HPDE6-E6E7 (cell line): ENCODE data around the gene TIMM13.

ENCODE experiments used
- DNase-seq: peaks from one replicate; pipeline ENCODE4 v3.0.0; 2011; ENCODE audit warnings: missing footprints; ENCODE audit errors: extremely low spot score

Gene TIMM13

GRCh38 chr19:2382530-2383222, 44.7 kb downstream of the TIMM13 start:
- DNase-seq, result no peak

GRCh38 chr19:2381148-2381820, 46.1 kb downstream of the TIMM13 start:
- DNase-seq, result no peak

DNA sequence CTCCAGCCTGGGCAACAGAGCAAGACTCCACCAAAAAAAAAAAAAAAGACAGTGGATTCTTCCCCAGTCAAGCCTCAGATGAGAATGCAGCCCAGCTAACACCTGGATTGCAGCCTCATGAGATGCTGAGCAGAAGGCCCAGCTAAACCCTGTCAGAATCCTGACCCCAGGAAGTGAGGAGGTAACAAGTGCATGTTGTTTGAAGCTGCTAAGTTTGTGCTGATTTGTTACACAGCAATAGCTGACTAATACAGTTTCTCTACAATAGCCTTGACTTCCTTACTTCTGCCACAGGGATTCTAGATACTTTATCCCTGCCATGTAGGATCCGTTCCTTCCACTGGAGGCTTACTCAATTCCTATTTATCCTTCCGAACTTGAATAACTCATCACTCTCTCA, 46.8 kb downstream of the TIMM13 start:
- DNase-seq, result no peak

DNA sequence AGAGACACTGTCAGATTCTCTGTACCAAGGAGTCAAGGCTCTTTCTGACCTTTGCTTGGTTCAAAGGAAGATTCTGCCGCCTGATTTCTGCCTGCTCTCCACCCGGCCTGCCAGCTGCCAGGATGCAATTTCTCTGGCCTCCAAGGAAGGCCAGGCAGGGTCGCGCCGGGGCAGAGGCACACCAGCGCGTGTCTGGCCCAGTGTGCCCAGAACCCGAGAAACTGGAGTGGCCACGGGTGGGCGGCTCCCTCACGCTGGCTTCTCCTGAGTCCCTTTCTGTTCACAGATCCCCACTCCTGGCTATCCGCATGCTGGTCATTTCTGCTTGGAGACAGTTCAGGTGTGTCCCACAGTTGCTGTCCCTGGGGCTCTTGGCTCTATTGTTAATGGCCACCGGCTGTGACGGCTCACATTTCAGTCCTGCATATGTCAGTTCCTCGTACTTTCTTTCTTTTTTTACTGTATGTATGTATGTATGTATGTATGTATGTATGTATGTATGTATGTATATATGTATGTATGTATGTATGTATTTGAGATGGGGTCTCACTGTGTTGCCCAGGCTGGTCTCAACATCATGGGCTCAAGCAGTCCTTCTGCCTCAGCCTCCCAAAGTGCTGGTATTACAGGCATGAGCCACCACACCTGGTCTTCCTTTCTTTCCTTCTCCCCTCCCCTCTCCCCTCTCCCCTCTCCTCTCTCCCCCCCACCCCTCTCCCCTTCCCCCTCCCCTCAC, 50.4 kb downstream of the TIMM13 start:
- no peak for DNase-seq
